Lower leg skin (tissue), 3 donors: ENCODE results near the gene SOCS1.

Experiments
- POLR2A ChIP-seq, 2 donors: fragments of 450-650 bp; IDR thresholded peaks; one replicate each; pipeline ENCODE4 v1.6.1; 2016 to 2017; ENCODE audit warnings: antibody characterized with exemption in 2 of 2, mild to moderate bottlenecking in 1 of 2, moderate library complexity in 1 of 2
- TF ChIP-seq, protein P1 (sequence below), 3 donors: fragments of 450-650 bp; IDR thresholded peaks; one replicate each; pipeline ENCODE4 v1.5.1; 2016; ENCODE audit warnings: antibody characterized with exemption in 3 of 3, mild to moderate bottlenecking in 3 of 3, moderate library complexity in 2 of 3

DNA sequence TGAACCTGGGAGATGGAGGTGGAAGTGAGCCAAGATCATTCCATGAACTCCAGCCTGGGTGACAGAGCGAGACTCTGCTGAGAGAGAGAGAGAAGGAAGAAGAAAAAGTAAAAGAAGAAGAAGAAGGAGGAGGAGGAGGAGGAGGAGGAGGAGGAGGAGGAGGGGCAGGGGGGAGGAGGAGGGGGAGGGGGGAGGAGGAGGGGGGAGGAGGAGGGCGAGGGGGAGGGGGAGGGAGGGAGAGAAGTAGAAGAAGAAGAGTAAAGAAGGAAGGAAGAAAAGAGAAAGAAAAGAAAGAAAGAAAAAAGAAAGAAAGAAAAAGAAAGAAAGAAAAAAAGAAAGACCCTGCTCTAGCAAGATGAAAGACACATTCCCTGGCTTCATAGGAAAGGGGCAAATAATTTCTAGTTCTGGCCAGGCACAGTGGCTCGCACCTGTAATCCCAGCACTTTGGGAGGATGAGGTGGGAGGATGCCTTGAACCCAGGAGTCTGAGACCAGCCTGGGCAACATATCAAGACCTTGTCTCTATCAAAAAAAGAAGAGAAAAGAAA is 23.6 kb downstream of the SOCS1 start:
- TF ChIP-seq, protein P1, sequence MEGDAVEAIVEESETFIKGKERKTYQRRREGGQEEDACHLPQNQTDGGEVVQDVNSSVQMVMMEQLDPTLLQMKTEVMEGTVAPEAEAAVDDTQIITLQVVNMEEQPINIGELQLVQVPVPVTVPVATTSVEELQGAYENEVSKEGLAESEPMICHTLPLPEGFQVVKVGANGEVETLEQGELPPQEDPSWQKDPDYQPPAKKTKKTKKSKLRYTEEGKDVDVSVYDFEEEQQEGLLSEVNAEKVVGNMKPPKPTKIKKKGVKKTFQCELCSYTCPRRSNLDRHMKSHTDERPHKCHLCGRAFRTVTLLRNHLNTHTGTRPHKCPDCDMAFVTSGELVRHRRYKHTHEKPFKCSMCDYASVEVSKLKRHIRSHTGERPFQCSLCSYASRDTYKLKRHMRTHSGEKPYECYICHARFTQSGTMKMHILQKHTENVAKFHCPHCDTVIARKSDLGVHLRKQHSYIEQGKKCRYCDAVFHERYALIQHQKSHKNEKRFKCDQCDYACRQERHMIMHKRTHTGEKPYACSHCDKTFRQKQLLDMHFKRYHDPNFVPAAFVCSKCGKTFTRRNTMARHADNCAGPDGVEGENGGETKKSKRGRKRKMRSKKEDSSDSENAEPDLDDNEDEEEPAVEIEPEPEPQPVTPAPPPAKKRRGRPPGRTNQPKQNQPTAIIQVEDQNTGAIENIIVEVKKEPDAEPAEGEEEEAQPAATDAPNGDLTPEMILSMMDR (IDR thresholded peaks at IDR 0.05), result no peak
- no peak for TF ChIP-seq POLR2A (IDR thresholded peaks at IDR 0.05)
